H9 (cell line): Measurements from ENCODE around the gene SLC44A1. TPM values are rescaled to one million over a fixed set of nuclear protein-coding genes. Genes with fewer than 3 reads are reported as not detected.

Source experiments
- DNase-seq: peaks from one replicate; pipeline ENCODE4 v3.0.0-alpha.2; 2017
- H2AFZ ChIP-seq: one replicate; pipeline ENCODE4 v1.6.1; 2013; ENCODE audit warnings: mild to moderate bottlenecking, low read length, control low read depth, moderate library complexity
- H2AK5ac ChIP-seq: 2 replicates; pipeline ENCODE4 v1.6.1; 2013; ENCODE audit warnings: low read length, control low read depth, mixed read lengths; ENCODE audit not compliant: insufficient read length
- H2BK120ac ChIP-seq: one replicate; pipeline ENCODE4 v1.6.1; 2013; ENCODE audit warnings: low read depth, mild to moderate bottlenecking, low read length, control low read depth, inconsistent platforms; ENCODE audit not compliant: poor library complexity, severe bottlenecking
- H2BK12ac ChIP-seq: 2 replicates; pipeline ENCODE4 v1.6.1; 2013; ENCODE audit warnings: low read length, control low read depth, mixed read lengths, low read depth; ENCODE audit not compliant: insufficient read length
- H2BK15ac ChIP-seq: 2 replicates; pipeline ENCODE4 v1.6.1; 2013; ENCODE audit warnings: low read depth, low read length, control low read depth
- H2BK20ac ChIP-seq: one replicate; pipeline ENCODE4 v1.6.1; 2013; ENCODE audit warnings: low read depth, mild to moderate bottlenecking, low read length, control low read depth, inconsistent platforms; ENCODE audit not compliant: poor library complexity, severe bottlenecking
- H2BK5ac ChIP-seq: 2 replicates; pipeline ENCODE4 v1.6.1; 2013; ENCODE audit warnings: low read length, control low read depth, mixed read lengths; ENCODE audit not compliant: insufficient read length
- H3K14ac ChIP-seq: 2 replicates; pipeline ENCODE4 v1.6.1; 2013; ENCODE audit warnings: low read length, control low read depth; ENCODE audit not compliant: insufficient read depth
- H3K18ac ChIP-seq: 2 replicates; pipeline ENCODE4 v1.6.1; 2013; ENCODE audit warnings: low read depth, mild to moderate bottlenecking, mixed read lengths, low read length, control low read depth; ENCODE audit not compliant: insufficient read length
- H3K23ac ChIP-seq: 2 replicates; pipeline ENCODE4 v1.6.1; 2013; ENCODE audit warnings: low read length, control low read depth, mixed read lengths, low read depth; ENCODE audit not compliant: insufficient read length
- H3K23me2 ChIP-seq: 2 replicates; pipeline ENCODE4 v1.6.1; 2013; ENCODE audit warnings: low read depth, mild to moderate bottlenecking, mixed read lengths, low read length, control low read depth; ENCODE audit not compliant: insufficient read length, poor library complexity, severe bottlenecking
- H3K27ac ChIP-seq: 2 replicates; pipeline ENCODE4 v1.5.1; 2013; ENCODE audit warnings: low read length, control low read depth, mixed read lengths, low read depth; ENCODE audit not compliant: insufficient read length
- H3K27me3 ChIP-seq: 2 replicates; pipeline ENCODE4 v1.6.1; 2013; ENCODE audit warnings: low read length, control low read depth, inconsistent platforms; ENCODE audit not compliant: insufficient read depth
- H3K4ac ChIP-seq: 2 replicates; pipeline ENCODE4 v1.6.1; 2013; ENCODE audit warnings: low read depth, mild to moderate bottlenecking, control low read depth, inconsistent platforms, low read length, moderate library complexity
- H3K4me1 ChIP-seq: 2 replicates; pipeline ENCODE4 v1.6.1; 2013; ENCODE audit warnings: low read length, control low read depth, inconsistent platforms; ENCODE audit not compliant: insufficient read depth
- H3K4me2 ChIP-seq: 2 replicates; pipeline ENCODE4 v1.6.1; 2013; ENCODE audit warnings: low read length, control low read depth, mixed read lengths; ENCODE audit not compliant: insufficient read length, insufficient read depth
- H3K56ac ChIP-seq: 2 replicates; pipeline ENCODE4 v1.6.1; 2013; ENCODE audit warnings: low read depth, mild to moderate bottlenecking, mixed read lengths, low read length, control low read depth; ENCODE audit not compliant: insufficient read length
- H3K79me1 ChIP-seq: 2 replicates; pipeline ENCODE4 v1.6.1; 2013; ENCODE audit warnings: low read depth, mild to moderate bottlenecking, moderate library complexity, low read length, control low read depth, inconsistent platforms; ENCODE audit not compliant: insufficient read depth, poor library complexity, severe bottlenecking
- H3K79me2 ChIP-seq: 2 replicates; pipeline ENCODE4 v1.6.1; 2013; ENCODE audit warnings: low read length, control low read depth, inconsistent platforms; ENCODE audit not compliant: insufficient read depth
- H3K9ac ChIP-seq: 2 replicates; pipeline ENCODE4 v1.6.1; 2013; ENCODE audit warnings: low read length, control low read depth, mixed read lengths; ENCODE audit not compliant: insufficient read length; ENCODE audit errors: extremely low read depth
- H3K9me3 ChIP-seq: one replicate; pipeline ENCODE4 v1.6.1; 2013; ENCODE audit warnings: low read depth, low read length, inconsistent platforms; ENCODE audit not compliant: control insufficient read depth
- H3T11ph ChIP-seq: one replicate; pipeline ENCODE4 v1.6.1; 2013; ENCODE audit warnings: mild to moderate bottlenecking, low read length, control low read depth, inconsistent platforms
- H4K20me1 ChIP-seq: one replicate; pipeline ENCODE4 v1.6.1; 2013; ENCODE audit not compliant: control insufficient read depth, insufficient read length, insufficient read depth
- H4K5ac ChIP-seq: 2 replicates; pipeline ENCODE4 v1.6.1; 2013; ENCODE audit warnings: low read depth, mild to moderate bottlenecking, mixed read lengths, low read length, control low read depth; ENCODE audit not compliant: insufficient read length
- H4K8ac ChIP-seq: replicated peaks from 2 replicates; pipeline ENCODE4 v1.6.1; 2013; ENCODE audit warnings: low read length, control low read depth, mixed read lengths, low read depth; ENCODE audit not compliant: insufficient read length
- H4K91ac ChIP-seq: 2 replicates; pipeline ENCODE4 v1.6.1; 2013; ENCODE audit warnings: low read depth, mild to moderate bottlenecking, moderate library complexity, mixed read lengths, low read length, control low read depth; ENCODE audit not compliant: insufficient read length
- H3K27ac Mint-ChIP-seq, 3 experiments: 2 replicates in 2 of 3; 3 replicates in 1 of 3; pipeline ENCODE4 v1.8.0; 2020 to 2021; ENCODE audit warnings: mixed read lengths in 3 of 3, mild to moderate bottlenecking in 1 of 3, moderate library complexity in 1 of 3
- H3K27me3 Mint-ChIP-seq: 2 replicates; pipeline ENCODE4 v1.8.0; 2021; ENCODE audit warnings: low read depth, mild to moderate bottlenecking, moderate library complexity, mixed read lengths
- H3K36me3 Mint-ChIP-seq, 3 experiments: 2 replicates in 2 of 3; 3 replicates in 1 of 3; pipeline ENCODE4 v1.8.0; 2020 to 2021; ENCODE audit warnings: low read depth in 3 of 3, mixed read lengths in 3 of 3; ENCODE audit not compliant: insufficient read depth in 1 of 3
- H3K4me1 Mint-ChIP-seq, 2 experiments: 2 replicates each; pipeline ENCODE4 v1.8.0; 2020; ENCODE audit warnings: mixed read lengths in 2 of 2
- H3K4me3 Mint-ChIP-seq, 2 experiments: 2 replicates in 1 of 2; 3 replicates in 1 of 2; pipeline ENCODE4 v1.8.0; 2020 to 2021; ENCODE audit warnings: mild to moderate bottlenecking in 2 of 2, mixed read lengths in 2 of 2, moderate library complexity in 1 of 2
- H3K9me3 Mint-ChIP-seq, 2 experiments: 2 replicates in 1 of 2; 3 replicates in 1 of 2; pipeline ENCODE4 v1.8.0; 2020; ENCODE audit warnings: mild to moderate bottlenecking in 2 of 2, mixed read lengths in 2 of 2, moderate library complexity in 1 of 2
- WGBS: extraction: QIAGEN DNeasy Blood & Tissue Kit; methylation state at CpG from one replicate; pipeline ENCODE4 v1.1.7; 2013; ENCODE audit warnings: missing lambda C conversion rate, low lambda C conversion rate, mixed read lengths; ENCODE audit not compliant: insufficient read length; ENCODE audit errors: extremely low coverage; 5-methylcytosine and 5-hydroxymethylcytosine counted together
- total RNA-seq: library from RNA; stranded (reverse); gene quantifications from 2 replicates; pipeline ENCODE4 v1.2.1, GENCODE V29; 2021
- TF ChIP-seq, protein P1 (sequence below): fragments of 200-600 bp; sonication (generic); conservative IDR thresholded peaks from 3 replicates; pipeline ENCODE4 v1.8.0; 2021; ENCODE audit warnings: antibody characterized with exemption, mild to moderate bottlenecking

The SLC44A1 gene
- total RNA-seq, 1 experiment from 2014 or later: 60.7 TPM

DNA sequence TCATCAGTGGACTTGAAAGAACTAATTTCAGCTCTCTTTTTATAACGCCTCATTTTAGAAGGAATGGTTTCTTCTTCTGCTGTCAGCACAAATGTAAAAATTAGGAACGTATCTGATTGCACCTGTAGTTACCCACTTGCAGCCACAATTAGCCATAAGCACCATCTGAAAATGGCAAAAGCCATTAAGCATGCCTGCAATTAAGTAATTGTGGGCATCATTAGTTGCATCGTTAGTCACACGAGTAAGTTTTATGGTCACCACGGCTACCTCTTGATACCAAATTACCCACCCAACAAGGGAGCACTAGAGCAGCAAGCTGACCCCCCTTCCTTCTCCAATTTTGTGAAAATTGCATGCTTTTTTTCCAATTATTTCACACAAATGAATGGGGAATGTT, 25.8 kb upstream of the SLC44A1 start:
- no peaks in the 10 kb centered on the region for H4K20me1 ChIP-seq
- no peak overlapping the region for H2BK5ac ChIP-seq
- peaks cover 2% of the 10 kb centered on the region for H3K4me1 ChIP-seq
- TF ChIP-seq, protein P1, sequence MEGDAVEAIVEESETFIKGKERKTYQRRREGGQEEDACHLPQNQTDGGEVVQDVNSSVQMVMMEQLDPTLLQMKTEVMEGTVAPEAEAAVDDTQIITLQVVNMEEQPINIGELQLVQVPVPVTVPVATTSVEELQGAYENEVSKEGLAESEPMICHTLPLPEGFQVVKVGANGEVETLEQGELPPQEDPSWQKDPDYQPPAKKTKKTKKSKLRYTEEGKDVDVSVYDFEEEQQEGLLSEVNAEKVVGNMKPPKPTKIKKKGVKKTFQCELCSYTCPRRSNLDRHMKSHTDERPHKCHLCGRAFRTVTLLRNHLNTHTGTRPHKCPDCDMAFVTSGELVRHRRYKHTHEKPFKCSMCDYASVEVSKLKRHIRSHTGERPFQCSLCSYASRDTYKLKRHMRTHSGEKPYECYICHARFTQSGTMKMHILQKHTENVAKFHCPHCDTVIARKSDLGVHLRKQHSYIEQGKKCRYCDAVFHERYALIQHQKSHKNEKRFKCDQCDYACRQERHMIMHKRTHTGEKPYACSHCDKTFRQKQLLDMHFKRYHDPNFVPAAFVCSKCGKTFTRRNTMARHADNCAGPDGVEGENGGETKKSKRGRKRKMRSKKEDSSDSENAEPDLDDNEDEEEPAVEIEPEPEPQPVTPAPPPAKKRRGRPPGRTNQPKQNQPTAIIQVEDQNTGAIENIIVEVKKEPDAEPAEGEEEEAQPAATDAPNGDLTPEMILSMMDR: no peak
- DNase-seq: no peak
- Mint-ChIP-seq H3K4me1 (peaks cover 15% of the 10 kb centered on the region in 2 experiments), H3K27me3 (no peaks in the 10 kb centered on the region), H3K4me3 (no peak overlapping the region), H3K27ac (no peak overlapping the region), H3K36me3 (peaks cover 10 to 15% (median 11%) of the 10 kb centered on the region in 3 experiments), H3K9me3 (peaks cover 8 to 13% of the 10 kb centered on the region in 2 experiments)
- H3K18ac ChIP-seq: no peak overlapping the region
- H3K9me3 ChIP-seq: no peaks in the 10 kb centered on the region
- H3K27me3 ChIP-seq: no peaks in the 10 kb centered on the region
- no peak overlapping the region for H3K9ac ChIP-seq
- H3K4me2 ChIP-seq: no peak overlapping the region
- no peak overlapping the region for H3K4ac ChIP-seq
- WGBS: no CpG with 5 or more reads among the region's 5 CpGs
- no peak overlapping the region for H3T11ph ChIP-seq
- no peak overlapping the region for H2BK12ac ChIP-seq
- H2BK20ac ChIP-seq: no peak overlapping the region
- no peak overlapping the region for H2BK120ac ChIP-seq
- no peaks in the 10 kb centered on the region for H3K23me2 ChIP-seq
- H3K79me2 ChIP-seq: no peaks in the 10 kb centered on the region
- no peak overlapping the region for H3K14ac ChIP-seq
- no peak overlapping the region for H4K5ac ChIP-seq
- no peak overlapping the region for H2BK15ac ChIP-seq
- H4K8ac ChIP-seq: no peak overlapping the region
- H3K56ac ChIP-seq: no peak overlapping the region
- no peak overlapping the region for H2AK5ac ChIP-seq
- no peak overlapping the region for H2AFZ ChIP-seq
- no peaks in the 10 kb centered on the region for H3K79me1 ChIP-seq
- no peak overlapping the region for H3K27ac ChIP-seq
- H4K91ac ChIP-seq: no peak overlapping the region
- H3K23ac ChIP-seq: no peak overlapping the region
